GM19043 (cell line): ENCODE data around the gene COL6A2.
"Not testable (repeated sequence)": the region's sequence is repeated elsewhere in the genome, so short reads cannot be mapped to it uniquely, and the experiment has no call there.

Source experiments
- ATAC-seq: cut with Tn5 transposase; IDR thresholded peaks from one replicate; pipeline ENCODE4 v1.9.1; 2021; ENCODE audit warnings: low read depth; ENCODE audit not compliant: unreplicated experiment

COL6A2 gene

GRCh38 chr21:46137908-46138307, 40.0 kb downstream of the COL6A2 start:
- ATAC-seq, result no peak

- ATAC-seq, result no peak
These were observed 40.6 kb downstream of the COL6A2 start for GRCh38 chr21:46138383-46138970.

GRCh38 chr21:46139686-46140085, 41.8 kb downstream of the COL6A2 start:
- no peak for ATAC-seq

DNA sequence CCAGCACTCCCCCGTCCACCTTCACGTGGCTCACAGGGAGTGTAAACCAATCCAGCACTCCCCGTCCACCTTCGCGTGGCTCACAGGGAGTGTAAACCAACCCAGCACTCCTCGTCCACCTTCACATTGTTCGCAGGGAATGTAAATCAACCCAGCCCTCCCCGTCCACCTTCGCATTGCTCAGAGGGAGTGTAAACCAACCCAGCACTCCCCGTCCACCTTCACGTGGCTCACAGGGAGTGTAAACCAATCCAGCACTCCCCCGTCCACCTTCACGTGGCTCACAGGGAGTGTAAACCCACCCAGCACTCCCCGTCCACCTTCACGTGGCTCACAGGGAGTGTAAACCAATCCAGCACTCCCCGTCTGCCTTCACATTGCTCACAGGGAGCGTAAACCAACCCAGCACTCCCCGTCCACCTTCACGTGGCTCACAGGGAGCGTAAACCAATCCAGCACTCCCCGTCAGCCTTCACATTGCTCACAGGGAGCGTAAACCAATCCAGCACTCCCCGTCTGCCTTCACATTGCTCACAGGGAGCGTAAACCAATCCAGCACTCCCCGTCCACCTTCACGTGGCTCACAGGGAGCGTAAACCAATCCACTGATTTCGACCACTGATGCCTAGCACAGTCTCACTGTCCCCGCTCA, 42.6 kb downstream of the COL6A2 start:
- ATAC-seq, result not testable (repeated sequence)

DNA sequence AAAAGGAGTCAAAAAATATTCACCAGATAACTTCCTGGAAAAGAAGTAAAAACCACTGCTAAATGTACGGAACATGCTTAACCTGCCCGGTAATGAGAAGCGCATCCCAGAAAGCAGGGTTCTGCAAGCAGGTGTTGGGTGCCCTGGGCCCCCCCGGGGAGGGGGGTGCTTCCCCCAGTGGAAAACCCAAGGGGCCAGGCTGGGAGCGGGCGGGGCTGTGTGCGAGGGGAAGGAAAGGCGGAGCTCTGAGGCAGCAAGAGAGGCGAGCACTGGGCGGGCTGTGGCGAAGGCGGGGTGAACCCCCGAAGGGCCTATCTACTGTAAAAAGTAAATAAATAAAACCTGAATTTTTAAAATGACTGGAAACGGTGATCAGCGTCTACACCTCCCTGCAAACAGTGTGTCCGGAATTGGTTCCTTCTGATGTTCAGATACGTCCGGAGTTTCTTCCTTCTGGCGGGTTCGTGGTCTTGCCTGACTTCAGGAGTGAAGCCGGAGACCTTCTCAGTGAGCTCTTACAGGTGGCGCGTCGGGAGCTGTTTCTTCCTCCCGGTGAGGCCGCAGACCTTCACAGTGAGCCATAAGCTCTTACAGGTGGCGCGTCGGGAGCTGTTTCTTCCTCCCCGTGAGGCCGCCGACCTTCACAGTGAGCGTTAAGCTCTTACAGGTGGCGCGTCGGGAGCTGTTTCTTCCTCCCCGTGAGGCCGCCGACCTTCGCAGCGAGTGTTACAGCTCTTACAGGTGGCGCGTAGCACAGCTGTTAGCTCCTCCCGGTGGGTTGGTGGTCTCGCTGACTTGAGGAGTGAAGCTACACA, 44.1 kb downstream of the COL6A2 start:
- no peak for ATAC-seq

DNA sequence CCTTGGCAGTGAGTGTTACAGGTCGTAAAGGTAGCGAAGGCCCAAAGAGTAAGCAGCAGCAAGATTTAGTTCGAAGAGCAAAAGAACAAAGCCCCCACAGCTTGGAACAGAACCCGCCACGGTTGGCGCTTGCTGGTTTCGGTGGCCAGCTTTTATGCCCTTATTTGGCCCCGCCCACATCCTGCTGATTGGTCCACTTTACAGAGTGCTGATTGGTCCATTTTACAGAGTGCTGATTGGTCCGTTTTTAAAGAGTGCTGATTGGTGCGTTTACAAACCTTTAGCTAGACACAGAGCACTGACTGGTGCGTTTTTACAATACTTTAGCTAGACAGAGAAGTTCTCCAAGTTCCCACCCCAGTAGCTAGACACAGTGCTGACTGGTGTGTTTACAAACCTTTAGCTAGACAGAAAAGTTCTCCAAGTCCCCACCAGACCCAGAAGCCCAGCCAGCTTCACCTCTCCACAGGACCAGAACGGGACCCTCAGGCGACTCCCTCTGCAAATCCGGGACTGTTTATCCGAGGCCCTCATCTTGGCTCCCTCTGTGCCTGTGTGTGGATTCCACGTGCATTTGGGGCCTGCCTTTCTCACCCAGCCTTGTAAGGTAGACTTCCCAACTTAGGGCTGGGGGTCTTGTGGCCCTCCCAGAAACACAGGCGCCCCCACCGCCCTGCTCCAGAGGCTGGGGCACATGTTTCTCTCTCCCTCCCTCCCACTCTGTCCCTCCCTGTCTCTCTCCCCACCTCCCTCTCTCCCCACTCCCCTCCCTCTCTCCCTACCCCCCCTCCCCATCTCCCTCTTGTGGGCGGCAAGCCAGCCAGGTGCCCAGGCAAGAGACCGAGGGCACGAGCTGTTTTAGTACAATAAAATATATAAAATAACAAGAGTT, 44.9 kb downstream of the COL6A2 start:
- ATAC-seq, result no peak

- ATAC-seq, result no peak
These were observed 46.7 kb downstream of the COL6A2 start for GRCh38 chr21:46144464-46145070.

DNA sequence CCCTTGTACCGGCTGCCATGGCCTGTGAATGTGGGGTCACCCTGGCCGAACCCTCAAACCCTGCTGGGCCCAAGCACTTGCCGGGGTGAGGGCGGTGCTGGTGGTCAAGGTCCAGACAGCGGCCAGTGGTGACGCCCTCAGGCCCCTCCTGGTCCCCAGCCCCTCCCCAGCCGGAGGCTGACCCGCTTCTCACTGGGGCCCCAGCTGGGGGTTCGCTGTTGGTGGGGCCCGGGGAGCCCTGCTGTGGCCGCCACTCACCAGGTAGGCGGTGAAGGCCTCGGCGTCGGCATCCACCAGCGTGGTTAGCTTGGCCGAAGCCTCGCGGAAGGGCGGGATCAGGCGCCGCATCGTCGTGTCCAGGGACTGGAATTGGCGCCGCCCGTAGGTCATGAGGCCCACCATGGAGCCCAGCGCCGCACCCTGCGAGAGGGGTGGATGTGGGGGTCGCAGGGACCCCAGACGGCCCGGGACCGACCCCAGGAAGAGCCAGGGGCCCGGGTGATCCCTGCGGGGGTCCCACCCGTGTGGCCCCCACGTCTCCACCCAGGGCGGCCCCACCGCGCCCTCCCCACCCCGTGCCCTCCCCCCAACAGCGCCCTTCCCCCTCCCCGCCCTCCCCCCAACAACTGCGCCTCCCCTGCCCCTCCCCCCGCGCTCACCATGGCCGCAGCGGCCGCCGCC, 47.4 kb downstream of the COL6A2 start:
- ATAC-seq, result no peak

DNA sequence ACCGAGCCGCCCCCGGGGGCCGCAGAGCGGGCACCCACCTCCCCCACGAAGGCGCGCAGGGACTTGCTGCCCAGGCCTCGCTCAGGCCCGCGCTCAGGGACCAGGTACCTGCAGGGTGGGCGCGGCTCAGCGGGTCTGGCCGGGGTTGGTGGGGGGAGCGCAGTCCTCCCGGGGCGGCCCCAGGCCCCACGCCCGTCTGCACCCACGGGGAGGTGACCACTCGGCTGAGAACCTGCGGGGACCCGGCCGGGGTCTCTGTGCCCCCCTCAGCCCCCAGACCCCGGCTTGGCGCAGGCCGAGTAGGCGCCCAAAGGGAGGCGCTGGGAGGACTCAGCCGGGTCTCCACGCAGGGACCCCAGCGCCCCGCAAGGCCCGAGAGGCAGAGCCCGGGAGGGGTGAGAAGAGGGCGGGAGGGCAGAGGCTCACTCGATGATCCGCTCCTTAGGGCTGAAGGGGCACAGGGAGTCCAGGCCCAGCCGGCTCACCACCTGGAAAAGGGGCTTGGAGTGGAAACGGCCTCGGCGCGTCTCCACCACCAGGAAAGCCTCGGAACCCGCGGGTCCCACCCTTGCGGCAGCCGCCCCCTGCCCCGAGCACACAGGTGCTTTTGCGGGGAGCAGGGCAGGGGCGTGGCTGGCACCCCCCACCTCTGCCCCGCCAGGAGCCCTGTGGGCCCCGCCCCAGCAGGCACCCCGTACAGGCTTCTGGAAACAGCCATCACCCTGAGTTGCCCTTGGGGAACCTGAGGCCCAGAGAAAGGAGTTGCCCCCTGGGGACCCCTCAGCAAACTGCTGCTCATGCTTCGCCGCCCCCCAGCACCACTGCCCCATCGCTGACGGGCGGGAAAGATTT, 48.2 kb downstream of the COL6A2 start:
- no peak for ATAC-seq

DNA sequence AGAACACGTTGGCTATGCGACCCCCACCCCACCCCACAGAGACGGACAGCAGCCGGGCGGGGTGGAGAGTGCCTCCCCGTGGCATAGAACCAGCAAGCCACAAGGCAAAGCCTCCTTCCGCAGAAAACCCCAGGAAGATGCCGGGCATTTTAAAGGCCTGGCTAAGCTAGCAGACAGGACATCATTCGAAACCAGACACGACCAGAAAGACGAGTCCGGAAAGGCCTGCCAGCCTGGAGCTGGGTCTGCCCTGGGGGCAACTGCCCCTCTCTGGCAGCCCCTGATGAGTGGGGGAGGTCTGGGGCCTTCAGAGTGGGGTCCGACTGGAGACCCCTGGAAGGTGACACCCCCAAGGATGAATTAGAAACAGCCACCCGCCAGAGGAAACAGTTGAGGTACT, 48.9 kb downstream of the COL6A2 start:
- no peak for ATAC-seq

DNA sequence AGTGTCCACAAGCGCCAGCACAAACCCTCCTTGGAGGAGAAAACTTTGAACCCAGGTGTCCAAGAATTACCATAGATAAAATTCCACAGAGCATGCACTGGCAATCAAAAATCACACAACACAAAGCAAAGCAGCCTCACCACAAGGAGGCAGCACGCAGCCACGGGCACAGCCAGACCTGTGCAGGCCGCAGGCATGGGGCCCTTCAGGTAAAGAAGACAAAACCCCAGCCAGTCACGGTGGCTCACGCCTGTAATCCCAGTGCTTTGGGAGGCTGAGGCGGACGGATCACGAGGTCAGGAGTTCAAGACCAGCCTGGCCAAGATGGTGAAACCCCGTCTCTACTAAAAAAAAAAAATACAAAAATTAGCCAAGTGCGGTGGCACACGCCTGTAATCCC, 49.5 kb downstream of the COL6A2 start:
- ATAC-seq, result not testable (repeated sequence)

DNA sequence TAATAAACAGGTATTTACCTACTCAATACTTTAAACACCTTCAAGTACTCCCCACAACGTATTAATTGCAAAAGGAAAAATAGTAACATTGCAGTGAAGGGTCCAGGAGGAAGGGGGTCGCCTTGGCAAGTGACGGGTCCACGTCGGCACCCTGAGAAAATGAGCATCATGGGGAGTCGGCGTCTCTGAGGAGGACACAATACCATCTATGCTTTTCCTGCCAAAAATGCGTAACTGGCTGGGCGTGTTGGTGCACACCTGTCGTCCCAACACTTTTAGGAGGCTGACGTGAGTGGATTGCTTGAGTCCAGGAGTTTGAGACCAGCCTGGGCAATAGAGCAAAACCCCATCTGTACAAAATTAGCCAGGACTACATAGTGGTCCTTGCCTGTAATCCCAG, 50.2 kb downstream of the COL6A2 start:
- no peak for ATAC-seq

DNA sequence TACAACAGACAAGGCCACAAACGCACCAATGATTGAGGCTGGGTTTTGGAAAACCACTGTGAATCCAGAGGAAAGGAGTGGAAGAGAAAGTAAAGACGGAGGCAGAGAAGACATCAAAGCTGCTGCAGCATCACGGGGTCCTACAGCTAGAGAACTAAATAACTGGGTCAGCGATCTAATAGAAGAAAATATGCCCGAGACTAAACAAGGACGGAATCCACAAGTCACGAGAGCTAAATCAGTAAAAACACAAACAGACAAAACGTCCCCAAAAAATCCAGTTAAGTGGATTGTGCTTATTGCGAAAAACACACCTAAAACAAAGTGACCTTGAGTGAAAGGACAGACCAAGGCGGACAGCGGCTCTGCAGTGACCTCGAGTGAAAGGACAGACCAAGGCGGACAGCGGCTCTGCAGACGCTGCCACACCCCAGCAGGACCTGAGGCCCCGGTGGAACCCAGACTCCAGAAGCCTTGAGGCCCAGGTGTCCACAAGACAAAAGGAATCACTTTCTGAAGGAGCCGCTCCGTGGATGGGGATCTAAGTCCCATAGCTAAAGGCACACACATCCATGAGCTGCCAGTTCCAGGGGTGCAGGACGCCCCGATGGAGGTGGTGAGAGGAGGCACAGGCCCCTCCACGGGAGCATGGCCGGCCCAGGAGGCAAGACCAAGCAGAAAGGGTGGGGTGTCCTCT, 51.4 kb downstream of the COL6A2 start:
- ATAC-seq, result no peak

- no peak for ATAC-seq
These were observed 52.2 kb downstream of the COL6A2 start for GRCh38 chr21:46150073-46150472.

DNA sequence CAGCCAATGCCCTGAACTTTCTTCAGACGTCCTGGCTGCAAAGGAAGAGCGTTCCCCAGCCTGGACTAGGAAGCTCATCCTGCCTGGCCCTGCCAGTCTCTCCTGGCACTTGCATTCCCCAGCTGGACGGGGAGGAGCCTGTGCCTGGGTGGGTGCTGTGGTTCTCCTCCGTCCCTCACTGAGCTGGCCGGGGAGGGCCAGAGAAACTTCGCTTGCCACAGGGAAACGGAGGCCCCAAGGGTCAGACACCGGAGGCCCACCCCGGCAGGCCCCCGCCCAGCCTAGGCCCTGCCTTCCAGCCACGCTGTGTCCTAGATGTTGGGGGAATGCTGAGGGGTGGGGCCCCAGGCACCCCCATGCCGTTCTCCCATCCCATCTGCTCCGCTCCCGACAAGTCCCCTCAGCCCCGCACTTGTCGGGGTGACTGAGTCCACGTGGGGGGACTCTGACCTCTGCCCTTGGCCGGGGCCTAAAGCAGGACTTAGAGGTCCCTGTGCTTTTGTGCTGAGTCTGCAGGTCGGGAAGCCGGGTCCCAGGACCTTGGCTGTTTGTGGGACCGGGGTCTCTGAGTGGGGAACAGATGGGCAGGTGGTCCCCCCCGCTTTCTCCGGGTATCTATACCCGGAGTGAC, 52.7 kb downstream of the COL6A2 start:
- no peak for ATAC-seq

DNA sequence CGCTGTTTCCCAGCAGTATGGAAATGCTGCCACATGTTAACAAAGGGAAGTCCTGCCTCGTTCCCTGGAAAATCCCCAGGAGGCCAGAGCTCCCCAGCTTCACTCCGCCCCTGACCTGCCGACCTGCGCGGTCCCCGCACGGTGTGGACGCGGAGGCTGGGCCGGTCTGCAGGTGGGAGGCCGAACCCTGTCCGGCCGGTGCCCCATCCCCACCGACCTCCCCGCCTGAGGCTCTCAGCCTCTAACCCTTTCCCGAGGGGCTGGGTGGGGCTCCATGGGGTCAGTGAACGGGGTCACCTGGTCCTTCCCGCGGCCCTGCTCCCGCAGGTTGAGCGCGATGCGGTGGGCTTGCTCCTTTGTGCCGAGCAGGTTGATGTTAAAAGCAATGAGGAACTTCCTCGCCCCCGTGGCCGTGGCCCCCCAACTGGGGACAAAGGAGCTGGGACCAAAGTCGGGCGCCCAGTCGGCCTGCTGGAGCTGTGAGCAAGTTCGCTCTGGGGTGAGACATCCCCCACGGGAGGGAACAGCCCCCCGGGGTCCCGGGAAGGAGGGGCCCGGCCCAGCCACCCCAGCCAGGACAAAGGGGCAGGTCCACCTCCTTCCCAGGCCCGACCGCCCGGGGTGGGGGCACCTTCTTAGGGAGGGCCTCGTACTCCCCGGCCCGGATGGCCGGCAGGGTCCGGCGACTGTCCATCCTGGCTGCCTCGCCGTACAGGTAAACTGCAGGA, 53.5 kb downstream of the COL6A2 start:
- no peak for ATAC-seq
